Fibroblast of skin of right quadriceps (primary cell): ENCODE measurements around the gene SFMBT2.

ENCODE experiments used
- DNase-seq: peaks from one replicate; pipeline ENCODE4 v3.0.0-alpha.2; 2013

The SFMBT2 gene

GRCh38 chr10:7424919-7425318 lies 14.1 kb upstream of the SFMBT2 start:
- no peak for DNase-seq

GRCh38 chr10:7424315-7424714 lies 13.5 kb upstream of the SFMBT2 start:
- DNase-seq = no peak

GRCh38 chr10:7423521-7423920 lies 12.7 kb upstream of the SFMBT2 start:
- DNase-seq = no peak

GRCh38 chr10:7421526-7421925 lies 10.7 kb upstream of the SFMBT2 start:
- DNase-seq = no peak

- DNase-seq = no peak
Measured at GRCh38 chr10:7419998-7420397, 9.2 kb upstream of the SFMBT2 start.

GRCh38 chr10:7417807-7418206 lies 7.0 kb upstream of the SFMBT2 start:
- DNase-seq = no peak

- DNase-seq = peak; percentile 38
Measured at GRCh38 chr10:7417103-7417623, 6.3 kb upstream of the SFMBT2 start.

- no peak for DNase-seq
Measured at GRCh38 chr10:7414766-7415165, 3.9 kb upstream of the SFMBT2 start.

GRCh38 chr10:7412928-7413282 lies 2.1 kb upstream of the SFMBT2 start:
- DNase-seq = no peak

GRCh38 chr10:7412237-7412927 lies 1.5 kb upstream of the SFMBT2 start:
- no peak for DNase-seq

GRCh38 chr10:7411671-7412128 lies 866 bp upstream of the SFMBT2 start:
- no peak for DNase-seq

- DNase-seq = no peak
Measured at GRCh38 chr10:7410301-7410861, 453 bp downstream of the SFMBT2 start.

- DNase-seq = no peak
Measured at GRCh38 chr10:7409732-7410168, 1.1 kb downstream of the SFMBT2 start.

- DNase-seq = no peak
Measured at GRCh38 chr10:7409045-7409731, 1.6 kb downstream of the SFMBT2 start.

GRCh38 chr10:7408291-7409044 lies 2.4 kb downstream of the SFMBT2 start:
- DNase-seq = no peak

GRCh38 chr10:7407368-7408290 lies 3.2 kb downstream of the SFMBT2 start:
- no peak for DNase-seq

- no peak for DNase-seq
Measured at GRCh38 chr10:7406712-7407333, 4.0 kb downstream of the SFMBT2 start.

- no peak for DNase-seq
Measured at GRCh38 chr10:7405637-7406036, 5.2 kb downstream of the SFMBT2 start.

GRCh38 chr10:7403620-7404019 lies 7.2 kb downstream of the SFMBT2 start:
- no peak for DNase-seq

- no peak for DNase-seq
Measured at GRCh38 chr10:7401782-7402181, 9.1 kb downstream of the SFMBT2 start.

- DNase-seq = no peak
Measured at GRCh38 chr10:7401156-7401555, 9.7 kb downstream of the SFMBT2 start.
